ENCODE data around the gene SKI.

The SKI gene

DNA sequence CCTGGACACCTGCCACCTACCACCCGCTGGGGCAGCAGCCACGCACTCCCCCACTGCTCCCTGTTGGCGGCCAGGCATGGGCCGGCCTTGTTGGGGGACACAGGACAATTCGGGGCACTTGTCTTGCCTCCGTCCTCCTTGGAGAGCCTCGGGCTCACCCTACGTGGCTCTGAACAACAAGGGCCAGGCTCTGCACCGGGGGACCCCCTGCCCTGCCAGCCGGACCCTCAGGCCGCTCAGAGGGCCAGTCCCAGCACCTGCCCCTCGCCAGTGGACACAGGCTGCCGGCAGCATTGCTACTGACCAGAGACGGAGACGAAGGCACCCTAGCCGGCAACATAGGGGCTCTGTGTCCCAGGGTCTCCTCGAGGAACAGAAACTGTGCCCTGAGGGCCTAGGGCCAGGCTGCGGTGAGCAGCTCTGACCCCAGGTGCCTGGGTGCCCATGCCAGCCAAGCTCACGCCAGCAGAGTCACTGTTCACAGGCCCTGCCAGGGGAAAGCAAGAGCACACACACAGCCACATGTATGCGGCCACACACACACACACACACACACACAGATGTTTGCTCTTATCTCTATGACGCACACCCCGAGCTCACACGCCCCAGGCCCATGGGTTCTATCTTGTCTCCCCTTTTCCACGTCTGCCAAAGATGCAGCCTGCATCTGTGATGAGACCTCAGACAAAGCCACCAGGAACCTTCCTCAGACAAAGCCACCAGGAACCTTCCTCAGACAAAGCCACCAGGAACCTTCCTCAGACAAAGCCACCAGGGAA is 117.4 kb downstream of the SKI start:
- DNase-seq, result no peak

DNA sequence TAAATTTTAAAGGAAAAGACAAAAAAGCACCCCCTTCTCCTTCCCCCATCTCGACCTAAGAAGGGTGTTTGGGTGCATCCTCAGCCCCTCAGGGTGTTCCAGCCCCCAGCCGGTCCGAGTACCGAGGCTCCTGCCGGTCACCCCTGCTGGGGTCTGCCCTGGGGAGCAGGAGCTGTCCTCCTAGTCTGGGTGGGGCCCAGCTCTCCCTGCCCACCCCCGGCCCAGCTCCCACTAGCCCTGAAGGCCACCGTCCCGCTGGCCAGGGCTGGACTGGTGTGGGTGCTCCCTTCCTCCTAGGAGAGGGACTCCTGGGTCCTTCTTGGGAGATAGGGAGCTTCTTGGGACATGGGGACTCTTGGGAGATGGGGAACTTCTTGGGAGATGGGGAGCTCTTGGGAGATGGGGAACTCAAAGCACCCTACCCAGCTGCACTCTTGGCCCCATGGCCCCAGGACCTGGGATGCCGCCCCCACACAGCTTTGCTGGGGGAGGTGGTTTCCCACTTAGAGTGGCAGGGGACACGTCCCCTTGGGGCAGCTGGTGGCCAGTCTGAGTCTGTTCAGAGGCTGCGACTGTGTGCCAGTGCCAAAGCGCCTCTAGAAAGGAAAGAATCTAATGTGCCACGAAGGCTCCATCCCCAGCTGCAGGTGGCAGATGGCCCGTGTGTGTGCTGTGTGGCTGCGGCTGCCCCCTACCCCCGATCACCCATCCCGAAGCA is 118.7 kb downstream of the SKI start:
- no peak for DNase-seq

DNA sequence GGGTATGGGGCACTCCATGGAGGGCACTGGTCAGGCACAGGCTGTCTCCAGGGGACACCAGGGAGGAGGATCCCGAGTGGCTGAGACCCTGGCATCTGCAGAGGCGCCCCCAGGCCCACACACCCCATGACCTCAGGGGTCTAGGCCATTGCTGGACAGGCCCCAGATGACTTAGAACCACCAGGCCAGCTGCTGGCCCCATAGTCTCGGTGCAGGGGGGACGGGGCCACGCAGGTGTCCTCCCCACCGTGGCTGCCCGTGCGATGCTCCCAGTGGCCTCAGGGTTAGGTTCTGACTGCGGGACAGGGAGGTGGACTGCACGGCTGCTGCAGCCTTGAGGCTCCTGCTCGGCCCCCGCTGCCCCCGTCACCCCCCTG is 119.3 kb downstream of the SKI start:
- DNase-seq, result no peak

DNA sequence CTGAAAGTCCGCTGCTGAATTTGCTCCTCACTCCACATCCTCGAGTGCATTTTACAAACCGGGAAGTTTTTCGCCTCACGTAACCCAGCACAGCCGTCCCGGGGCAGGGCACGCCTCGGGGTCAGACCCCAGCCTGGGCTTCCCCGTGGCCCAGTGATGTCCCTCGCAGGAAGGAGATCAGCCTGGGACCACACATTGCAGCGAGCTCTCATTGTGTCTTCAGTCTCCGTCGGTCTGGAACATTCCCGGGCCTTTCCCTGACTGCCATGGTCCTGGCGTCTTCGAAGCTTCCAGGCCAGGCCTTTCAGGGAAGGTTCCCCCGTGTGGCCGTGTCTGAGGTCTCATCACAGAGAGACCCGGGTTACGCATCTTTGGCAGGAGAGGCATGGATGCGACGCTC is 119.8 kb downstream of the SKI start:
- no peak for DNase-seq

DNA sequence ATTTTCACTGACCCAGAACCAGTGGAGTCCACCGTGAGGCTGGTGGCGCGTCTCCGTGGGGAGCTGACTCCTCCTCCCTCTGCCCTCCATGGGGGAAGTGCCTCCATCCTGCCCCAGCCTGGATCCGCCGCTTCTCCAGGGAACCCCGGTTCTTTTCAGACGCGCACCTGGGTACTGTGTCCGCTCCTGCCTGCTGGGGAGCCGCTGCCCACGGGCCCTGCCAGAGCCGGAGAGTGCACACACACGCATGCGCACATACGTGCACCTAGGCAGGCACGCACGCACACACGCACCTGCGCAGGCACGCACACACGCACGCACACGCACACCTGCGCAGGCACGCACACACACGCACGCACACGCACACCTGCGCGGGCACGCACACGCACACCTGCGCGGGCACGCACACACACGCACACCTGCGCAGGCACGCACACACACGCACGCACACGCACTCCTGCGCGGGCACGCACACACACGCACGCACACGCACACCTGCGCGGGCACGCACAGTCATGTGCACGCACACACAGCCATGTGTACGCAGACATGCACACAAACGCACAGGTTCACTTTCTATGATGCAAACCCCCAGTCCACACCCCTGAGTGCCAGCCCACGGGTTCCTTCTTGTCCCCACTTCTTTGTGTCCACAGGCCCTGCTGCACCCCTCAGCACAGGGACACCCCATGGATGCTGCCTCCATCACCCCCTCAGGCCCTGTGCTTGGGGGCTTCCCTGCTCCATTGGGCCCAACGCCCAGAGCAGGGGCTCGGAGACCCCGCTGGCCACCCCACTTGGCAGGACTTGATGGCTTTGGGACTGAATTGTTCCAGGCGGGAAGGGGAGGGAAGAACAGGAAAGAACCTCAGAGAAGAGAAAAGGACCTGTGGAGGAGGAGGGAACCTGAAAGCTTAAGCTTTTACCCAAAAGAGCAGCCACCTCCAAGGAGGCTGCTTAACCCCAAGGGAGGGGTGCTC is 120.5 kb downstream of the SKI start:
- no peak for DNase-seq

DNA sequence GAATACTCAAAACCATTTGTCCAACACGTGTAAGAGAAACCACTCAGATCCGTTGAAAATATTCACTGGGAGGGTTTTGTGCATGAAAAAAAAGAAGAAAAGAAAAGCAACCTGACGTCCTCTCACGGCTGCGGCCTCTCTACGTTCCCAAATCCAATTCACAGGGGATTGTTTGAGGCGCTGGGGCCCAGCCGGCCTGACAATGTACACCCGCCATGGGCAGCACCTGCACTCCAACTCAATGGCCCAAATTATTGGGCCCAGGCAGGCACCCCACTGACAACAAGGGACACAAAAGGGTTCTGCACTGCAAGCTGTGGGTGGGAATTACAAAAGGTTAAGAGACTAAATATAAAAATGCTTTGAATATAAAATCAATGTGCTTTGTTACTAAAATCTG is 121.7 kb downstream of the SKI start:
- no peak for DNase-seq

DNA sequence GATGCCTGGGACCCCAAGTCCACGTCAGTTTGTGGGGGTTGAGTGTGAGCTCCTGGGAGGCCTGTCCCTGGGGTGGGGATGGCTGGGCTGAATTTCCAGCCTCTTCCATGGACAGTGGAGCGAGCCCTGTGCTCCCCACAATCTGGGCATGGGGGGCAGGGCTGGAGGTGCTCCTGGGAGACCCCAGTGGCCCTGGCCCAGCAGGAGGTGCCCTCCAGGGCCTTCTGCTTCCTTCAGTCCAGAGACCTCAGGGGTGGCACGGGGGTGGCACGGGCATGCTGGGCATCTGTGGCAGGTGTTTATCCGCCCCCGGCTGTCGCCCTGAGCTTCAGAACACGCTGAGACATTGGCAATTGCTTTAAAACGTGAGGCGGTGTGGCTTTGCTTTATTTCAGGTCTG is 122.4 kb downstream of the SKI start:
- no peak for DNase-seq

DNA sequence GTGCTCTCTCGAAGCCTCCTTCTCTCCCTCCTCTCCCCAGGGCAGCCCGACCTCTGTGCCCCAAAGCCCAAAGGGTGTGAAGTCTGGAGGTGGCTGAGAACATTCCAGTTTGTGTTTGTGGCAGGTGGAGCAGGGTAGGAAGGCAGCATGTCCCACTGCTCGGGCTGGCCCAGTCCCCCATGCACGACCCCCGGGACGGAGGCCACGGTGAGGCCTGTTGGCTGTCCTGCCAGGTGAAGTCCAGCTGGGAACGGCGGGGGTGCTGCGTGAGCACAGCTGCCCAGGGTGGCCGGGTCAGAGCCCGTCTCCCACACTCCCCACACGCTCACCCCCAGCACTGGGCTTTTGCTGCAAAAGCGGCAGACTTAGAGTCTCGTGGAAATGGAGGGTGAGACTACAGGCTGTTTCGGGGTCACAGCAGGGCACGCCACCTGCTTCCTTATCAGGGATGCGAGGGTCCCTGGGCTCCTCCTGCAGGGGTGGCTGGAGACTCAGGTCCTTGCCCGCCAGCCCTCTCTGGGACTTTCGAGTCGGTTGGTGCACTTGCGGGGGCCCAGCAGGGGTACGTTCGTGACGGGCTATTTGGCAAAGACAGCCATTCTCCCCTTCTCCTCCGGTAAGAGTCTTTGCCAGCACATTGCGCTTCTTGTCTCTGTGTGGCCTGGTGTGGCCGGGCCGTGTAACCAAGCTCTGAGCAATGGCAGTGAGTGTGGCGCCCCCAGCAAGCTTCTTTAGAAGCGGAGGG is 123.0 kb downstream of the SKI start:
- DNase-seq, result no peak

DNA sequence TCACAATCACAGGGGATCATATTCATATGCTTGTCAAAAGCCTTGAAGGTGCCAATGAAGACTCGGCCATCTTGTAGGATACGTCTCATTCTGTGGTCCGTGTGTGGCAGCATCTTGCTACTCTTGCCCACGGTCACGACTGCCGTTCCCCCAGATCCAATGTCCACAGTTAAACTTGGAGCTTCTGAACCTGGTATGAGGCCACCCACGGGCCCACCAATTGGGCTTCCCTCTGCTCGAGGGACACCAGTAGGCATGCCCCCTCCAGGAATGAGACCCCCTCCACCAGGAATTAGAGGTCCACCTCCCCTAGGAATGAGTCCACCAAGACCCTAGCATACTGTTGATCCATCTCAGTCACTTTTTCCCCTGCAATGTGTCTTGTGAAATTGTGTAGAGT is 123.6 kb downstream of the SKI start:
- DNase-seq, result no peak

DNA sequence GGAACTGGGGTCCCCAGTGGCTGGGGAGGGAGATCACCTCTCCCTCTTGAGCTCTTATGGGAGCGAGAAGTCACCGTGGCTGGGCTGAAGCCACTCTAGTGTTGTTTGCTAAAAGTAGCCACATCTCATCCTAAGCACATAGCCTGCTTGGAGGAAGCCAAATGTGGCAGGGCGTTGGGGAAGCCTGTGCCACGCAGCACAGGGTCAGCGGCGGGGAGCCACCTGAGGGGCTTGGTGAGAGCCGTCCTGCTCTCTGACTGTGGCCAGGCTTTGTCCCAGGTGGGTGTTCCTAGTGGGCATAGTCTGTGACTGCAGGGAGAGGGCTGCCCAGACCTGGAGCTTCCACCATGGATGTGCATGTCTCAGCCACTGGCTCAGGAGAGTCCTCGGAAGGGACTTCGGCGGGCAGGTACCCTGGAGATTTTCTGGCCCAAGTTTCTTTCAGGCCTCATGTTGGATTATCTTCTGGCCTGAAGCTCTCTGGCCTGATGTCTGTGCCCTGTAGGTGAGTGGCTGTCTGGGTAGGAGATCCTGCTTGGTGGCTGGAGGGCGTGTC is 124.3 kb downstream of the SKI start:
- DNase-seq, result no peak

DNA sequence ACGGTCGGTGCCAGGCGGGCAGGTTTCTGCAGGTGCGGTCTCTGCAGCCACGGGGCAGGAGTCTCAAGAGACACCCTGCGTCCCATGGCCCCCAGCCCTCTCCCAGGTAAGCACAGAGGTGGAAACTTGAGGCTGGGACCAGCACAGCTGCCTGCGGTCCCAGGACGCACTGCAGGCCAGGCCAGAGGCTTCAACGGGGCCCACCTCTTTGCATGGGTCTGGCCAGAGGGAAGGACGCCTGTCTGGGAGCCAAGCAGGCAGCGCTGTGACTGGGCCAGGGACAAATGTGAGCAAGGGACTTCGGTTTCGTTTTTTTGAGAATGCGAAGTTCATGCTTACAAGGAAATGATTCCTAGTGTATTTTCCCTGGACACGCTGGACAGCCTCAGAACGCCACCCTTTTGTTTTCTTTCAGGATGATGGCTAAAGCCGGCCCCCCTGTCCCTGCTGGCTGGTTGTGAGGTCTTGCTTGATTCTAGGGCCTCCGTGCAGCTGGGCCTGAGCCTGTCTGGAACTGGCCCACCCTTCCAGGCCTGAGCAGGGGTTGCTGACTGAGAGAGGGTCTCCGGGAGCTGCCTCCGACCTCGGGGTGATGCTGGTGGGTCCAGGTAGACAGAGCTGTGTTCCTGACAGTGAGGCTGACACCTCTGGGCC is 124.9 kb downstream of the SKI start:
- no peak for DNase-seq

DNA sequence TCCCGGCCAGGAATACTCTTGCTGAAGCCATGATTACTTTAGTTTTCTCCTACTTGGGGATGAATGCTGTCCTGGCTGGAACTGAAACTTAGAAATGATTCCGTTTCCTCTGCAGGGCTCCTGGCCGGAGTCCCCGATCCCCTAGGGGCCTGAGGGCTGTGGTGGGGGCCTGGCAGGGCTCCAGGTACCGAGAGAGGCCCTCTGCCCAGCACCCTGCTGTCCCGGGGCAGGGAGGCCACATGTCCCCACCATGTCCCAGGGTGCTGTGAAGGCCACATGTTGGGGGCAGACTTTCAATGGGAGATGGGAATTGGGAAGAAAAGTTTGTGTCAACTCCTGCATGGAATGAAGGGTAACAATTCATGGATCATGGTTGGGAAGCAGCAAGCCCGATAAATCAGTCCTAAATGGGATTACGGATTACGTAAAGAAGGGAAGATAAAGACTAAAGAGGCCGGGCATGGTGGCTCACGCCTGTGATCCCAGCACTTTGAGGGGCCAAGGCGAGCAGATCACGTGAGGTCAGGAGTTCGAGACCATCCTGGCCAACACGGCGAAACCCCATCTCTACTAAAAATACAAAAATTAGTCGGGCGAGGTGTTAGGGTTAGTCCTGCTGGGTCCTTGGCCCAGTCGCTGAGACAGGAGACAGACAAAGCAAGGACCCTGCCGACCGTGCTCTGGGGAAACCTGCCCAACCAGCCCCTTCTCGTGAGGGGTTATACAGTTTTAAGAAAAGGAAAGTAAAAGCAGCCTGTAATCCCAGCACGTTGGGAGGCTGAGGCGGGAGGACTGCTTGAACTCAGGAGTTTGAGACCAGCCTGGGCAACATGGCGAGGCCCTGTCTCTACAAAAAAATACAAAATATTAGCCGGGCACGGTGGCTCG is 125.7 kb downstream of the SKI start:
- no peak for DNase-seq

DNA sequence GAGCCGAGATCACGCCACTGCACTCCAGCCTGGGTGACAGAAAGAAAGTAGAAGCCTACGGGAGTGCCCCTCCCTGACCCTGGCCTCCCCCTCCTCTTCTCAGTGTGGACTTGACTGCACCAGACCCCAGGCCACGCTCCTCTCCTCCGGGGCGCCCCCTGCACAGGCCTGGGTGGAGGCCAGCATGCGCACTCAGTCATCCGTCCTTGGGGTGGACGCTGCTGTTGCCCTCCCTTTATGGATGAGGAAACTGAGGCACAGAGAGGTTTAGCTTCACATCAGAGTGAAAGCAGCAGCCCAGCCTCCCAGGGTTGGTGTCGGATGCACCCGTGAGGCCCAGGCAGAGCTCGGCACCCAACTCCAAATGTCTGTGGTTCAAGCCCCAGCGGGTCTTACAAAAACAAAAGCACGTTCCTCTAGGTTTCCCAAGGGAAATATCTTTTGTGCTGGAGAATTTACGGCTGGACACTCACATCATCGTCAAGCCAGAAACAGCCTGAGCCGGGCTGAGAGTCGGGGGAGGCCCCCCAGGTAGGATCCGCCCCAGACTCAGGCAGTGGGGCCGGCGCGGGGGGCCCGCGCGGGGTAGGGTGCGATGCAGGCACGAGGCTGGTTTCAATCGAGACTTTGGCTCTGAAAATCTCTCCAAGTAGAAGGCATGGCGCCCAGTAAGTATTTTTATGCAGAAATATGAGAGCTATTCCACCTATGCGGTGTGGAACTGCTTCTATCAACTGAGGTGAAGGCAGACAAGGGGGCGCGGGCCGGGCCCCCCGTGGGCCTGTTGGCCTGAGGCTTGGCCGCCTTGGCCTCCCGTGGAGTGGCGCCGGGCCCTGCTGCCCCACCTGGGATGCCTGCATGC is 126.6 kb downstream of the SKI start:
- no peak for DNase-seq

DNA sequence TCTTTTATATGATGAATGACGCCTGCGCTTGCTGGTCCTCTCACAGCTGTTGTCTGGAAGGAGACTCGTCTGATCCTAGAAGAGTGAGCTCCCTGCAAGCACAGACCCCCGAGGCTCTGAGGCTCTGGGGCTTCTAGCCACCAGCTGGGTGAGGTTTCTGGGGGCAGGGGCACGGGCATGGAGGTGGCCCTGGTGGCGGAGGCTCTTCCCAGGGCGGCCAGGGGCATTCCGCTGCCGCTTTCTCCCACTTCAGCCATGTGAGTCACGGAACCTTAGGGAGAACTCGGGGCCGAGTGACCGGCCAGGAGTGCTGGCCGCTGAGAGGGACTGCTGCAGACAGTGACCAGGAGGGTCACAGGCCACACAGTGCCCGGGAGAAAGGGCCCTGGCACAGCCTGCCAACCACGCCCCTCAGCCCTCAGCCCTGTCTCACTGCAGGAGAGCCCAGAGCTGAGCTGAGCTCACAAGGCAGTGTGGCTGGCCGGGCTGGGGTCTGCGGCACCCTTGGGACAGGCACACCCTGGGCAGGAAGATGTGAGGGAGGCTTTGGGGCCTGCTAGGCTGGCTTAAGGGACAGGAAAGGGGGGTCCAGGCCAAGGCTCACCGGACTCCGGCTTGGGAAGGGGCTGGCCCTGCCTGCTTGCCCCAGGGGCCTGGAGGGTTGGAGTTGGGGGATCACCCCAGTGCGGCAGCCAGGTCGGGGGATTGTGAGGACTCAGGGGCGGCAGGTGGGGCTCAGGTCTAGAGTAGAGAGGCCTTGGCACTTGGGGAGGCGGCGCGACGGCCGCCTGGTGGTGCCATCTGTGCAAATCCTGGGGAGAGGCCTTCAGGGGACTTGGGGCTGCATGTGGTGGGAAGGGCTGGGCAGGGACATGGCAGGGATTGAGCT is 127.5 kb downstream of the SKI start:
- DNase-seq, result no peak

DNA sequence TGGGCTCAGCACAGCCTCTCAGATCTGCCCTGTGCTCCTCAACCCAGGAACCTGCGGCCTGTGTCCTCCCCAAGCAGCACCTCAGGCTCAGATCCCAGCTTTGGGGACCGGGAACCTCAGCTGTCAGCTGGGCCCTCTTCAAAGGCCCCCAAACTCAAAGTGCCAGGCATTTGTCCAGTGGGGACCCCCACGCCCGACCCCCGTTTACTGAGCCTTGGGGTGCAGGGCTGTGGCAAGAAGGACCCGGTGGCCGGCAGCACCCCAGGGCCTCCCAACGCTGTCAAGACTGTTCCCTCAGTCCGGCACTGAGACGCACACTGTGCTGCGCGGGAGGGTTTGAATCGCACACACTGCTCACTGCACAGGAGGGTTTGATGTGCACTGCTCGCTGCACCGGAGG is 128.3 kb downstream of the SKI start:
- DNase-seq, result no peak

DNA sequence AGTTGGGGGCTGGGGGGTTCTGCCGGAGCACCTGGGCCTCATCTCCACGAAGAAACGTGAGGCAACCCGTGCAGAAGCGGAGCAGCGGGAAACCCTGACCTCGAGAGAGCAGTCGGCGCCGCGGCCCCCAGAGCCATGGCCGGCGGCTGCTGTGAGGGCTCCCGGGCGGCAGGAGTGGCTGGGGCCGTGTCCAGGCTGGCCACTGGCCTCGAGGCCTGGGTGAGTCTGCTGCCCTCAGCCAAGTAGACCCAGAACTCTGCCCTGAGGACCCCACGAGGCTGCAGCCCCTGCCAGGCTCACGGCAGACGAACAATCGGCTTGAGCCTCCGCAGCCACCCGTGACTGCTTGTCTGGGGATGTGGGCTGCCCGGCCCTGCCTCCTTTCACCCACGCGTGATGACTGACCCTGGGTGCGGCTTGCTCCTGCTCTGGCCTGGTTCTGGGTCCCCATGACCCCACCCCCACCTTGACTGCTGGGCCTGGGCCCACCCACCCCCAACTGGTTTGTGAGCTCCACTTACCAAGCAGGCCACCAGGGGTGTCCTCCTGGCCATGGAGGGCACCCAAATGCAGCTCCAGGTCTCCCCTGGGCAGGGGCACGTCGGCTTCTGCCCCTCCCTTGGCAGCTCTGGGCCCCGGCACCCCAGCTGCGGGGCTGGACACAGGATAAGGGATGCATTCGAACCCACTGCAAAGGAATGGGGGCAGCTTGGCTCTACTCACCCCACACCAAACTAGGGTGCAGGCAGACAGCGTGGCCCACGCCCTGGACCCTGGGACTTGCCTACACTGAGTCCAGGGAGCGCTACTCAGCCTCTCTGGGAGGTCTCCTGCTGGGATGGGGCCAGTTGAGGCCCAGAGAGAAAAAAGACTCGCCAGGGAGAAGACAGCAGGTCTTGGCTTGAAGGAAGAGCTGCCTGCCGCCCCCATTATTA is 129.1 kb downstream of the SKI start:
- no peak for DNase-seq

DNA sequence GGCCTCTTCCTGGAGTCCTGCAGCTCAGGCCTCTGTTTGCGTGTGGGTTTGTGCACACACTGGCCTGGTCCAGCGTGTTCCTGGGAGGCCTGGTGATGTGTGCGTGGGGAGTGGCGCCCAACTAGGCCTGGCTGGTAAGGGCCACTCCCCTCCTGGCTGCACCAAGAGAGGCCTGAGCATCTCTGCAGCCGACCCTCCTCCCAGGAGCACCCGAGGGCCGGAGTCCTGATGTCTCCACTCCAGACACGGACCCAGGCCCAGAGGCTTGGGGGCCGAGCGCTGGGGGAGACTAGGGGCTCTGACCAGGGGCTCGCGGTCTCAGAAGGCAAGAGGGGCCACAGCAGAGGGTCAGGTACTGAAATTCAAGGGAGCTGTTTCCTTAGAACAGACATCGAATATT is 130.0 kb downstream of the SKI start:
- DNase-seq, result no peak
